ENCODE results near the gene RALGAPA1. TPM values are rescaled to one million over a fixed set of nuclear protein-coding genes. Genes with fewer than 3 reads are reported as not detected.

RALGAPA1 gene
- total and polyA plus RNA-seq, 2 of the 13 experiments (the other 11 are each of a cell fraction or from before 2014, with no cell fraction given): 65.0 to 89.2 TPM

DNA sequence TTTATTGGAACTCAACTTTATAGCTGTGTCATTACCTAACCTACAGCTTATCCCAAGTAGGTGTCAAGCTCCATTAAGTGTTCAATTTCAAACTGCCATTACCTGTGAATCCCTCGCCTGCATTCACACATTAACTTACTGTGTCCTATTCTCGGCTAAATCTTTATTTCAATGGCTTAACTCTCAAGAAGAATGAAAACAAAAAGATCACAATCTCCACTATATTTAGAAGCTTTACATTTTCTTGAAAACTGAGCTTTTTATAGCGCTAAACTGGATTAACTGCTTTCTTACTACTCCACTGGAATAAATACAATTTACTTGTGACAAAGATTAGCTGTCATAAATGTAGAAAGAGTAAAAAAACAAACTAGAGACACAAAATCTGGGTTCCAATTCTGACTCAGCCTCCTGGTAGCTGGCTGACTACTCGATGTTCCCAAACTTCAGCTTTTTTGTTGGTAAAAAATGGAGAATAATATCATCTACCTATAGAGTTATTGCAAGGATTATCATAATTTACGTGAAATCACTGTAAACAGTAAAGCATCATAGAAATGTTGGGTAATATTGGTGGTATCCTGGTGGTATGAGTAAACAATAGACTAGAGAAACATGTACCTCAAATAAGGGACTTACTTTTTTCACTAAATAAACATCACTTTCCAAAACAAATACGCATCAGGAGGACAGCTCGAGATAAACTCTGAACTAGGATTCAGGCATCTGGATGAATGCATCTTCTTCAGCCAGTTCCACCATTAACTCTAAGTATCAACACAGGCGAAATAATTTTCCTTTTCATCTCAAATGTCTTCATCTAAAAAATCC lies 1.7 kb downstream of the RALGAPA1 start (continued):
- TF ChIP-seq, protein P1, sequence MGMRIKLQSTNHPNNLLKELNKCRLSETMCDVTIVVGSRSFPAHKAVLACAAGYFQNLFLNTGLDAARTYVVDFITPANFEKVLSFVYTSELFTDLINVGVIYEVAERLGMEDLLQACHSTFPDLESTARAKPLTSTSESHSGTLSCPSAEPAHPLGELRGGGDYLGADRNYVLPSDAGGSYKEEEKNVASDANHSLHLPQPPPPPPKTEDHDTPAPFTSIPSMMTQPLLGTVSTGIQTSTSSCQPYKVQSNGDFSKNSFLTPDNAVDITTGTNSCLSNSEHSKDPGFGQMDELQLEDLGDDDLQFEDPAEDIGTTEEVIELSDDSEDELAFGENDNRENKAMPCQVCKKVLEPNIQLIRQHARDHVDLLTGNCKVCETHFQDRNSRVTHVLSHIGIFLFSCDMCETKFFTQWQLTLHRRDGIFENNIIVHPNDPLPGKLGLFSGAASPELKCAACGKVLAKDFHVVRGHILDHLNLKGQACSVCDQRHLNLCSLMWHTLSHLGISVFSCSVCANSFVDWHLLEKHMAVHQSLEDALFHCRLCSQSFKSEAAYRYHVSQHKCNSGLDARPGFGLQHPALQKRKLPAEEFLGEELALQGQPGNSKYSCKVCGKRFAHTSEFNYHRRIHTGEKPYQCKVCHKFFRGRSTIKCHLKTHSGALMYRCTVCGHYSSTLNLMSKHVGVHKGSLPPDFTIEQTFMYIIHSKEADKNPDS (CRISPR knock-in tag; IDR thresholded peaks at IDR 0.05): 0 out of 2 replicates have a peak, but pooled peaks have one; percentile 47
- TF ChIP-seq HHEX (CRISPR knock-in tag; IDR thresholded peaks at IDR 0.05) (peak; percentile 57; the same call in 1 of the 2 replicates), MED1 (CRISPR knock-in tag; IDR thresholded peaks at IDR 0.05) (peak; percentile 62), XBP1 (CRISPR knock-in tag; IDR thresholded peaks at IDR 0.05) (no peak), ZNF3 (CRISPR knock-in tag; IDR thresholded peaks at IDR 0.05) (peak; percentile 100), KDM4B (CRISPR knock-in tag; IDR thresholded peaks at IDR 0.05) (0 out of 2 replicates have a peak, but pooled peaks have one; percentile 19), ZNF839 (CRISPR knock-in tag; IDR thresholded peaks at IDR 0.05; ENCODE audit: borderline replicate concordance) (no peak), FOXP1 (IDR thresholded peaks at IDR 0.05) (peak; percentile 74; the same call in 1 of the 2 replicates), FOXP1 (CRISPR knock-in tag; IDR thresholded peaks at IDR 0.05) (peak; percentile 99), ARNT (IDR thresholded peaks at IDR 0.05) (no peak), NR2F6 (IDR thresholded peaks at IDR 0.05) (peak; percentile 47; the same call in 1 of the 2 replicates), NR2F6 (CRISPR knock-in tag; IDR thresholded peaks at IDR 0.05) (peak; percentile 73; the same call in 1 of the 2 replicates), ZNF761 (CRISPR knock-in tag; conservative IDR thresholded peaks at IDR 0.05) (0 out of 2 replicates have a peak, but pooled peaks have one; percentile 8), ZNF670 (CRISPR knock-in tag; IDR thresholded peaks at IDR 0.05; ENCODE audit: borderline replicate concordance) (peak; percentile 82), U2AF2 (IDR thresholded peaks at IDR 0.05; ENCODE audit: low read depth, low read length) (no peak), TBX3 (IDR thresholded peaks at IDR 0.05; ENCODE audit: borderline replicate concordance) (peak; percentile 64; the same call in 1 of the 2 replicates), ISL2 (CRISPR knock-in tag; IDR thresholded peaks at IDR 0.05) (peak; percentile 95), SP5 (CRISPR knock-in tag; IDR thresholded peaks at IDR 0.05; ENCODE audit: borderline replicate concordance, low read depth) (peak; percentile 63), KAT7 (CRISPR knock-in tag; IDR thresholded peaks at IDR 0.05; ENCODE audit: borderline replicate concordance) (peak; percentile 60; the same call in 1 of the 2 replicates), ZNF768 (CRISPR knock-in tag; IDR thresholded peaks at IDR 0.05) (no peak), SMYD3 (CRISPR knock-in tag; IDR thresholded peaks at IDR 0.05) (peak; percentile 85; the same call in 1 of the 2 replicates), TEAD3 (CRISPR knock-in tag; optimal IDR thresholded peaks at IDR 0.05; ENCODE audit: borderline replicate concordance) (peak; percentile 82), KDM5B (CRISPR knock-in tag; IDR thresholded peaks at IDR 0.05; ENCODE audit: borderline replicate concordance) (no peak), PHF21A (CRISPR knock-in tag; IDR thresholded peaks at IDR 0.05) (peak; percentile 41; the same call in 1 of the 2 replicates), GFI1 (CRISPR knock-in tag; IDR thresholded peaks at IDR 0.05; ENCODE audit: borderline replicate concordance) (peak; percentile 74; the same call in 1 of the 2 replicates), ZMYM3 (CRISPR knock-in tag; IDR thresholded peaks at IDR 0.05) (peak; percentile 84; the same call in 1 of the 2 replicates), FOXK2 (IDR thresholded peaks at IDR 0.05) (peak; percentile 85)
- TF ChIP-seq, protein P2, sequence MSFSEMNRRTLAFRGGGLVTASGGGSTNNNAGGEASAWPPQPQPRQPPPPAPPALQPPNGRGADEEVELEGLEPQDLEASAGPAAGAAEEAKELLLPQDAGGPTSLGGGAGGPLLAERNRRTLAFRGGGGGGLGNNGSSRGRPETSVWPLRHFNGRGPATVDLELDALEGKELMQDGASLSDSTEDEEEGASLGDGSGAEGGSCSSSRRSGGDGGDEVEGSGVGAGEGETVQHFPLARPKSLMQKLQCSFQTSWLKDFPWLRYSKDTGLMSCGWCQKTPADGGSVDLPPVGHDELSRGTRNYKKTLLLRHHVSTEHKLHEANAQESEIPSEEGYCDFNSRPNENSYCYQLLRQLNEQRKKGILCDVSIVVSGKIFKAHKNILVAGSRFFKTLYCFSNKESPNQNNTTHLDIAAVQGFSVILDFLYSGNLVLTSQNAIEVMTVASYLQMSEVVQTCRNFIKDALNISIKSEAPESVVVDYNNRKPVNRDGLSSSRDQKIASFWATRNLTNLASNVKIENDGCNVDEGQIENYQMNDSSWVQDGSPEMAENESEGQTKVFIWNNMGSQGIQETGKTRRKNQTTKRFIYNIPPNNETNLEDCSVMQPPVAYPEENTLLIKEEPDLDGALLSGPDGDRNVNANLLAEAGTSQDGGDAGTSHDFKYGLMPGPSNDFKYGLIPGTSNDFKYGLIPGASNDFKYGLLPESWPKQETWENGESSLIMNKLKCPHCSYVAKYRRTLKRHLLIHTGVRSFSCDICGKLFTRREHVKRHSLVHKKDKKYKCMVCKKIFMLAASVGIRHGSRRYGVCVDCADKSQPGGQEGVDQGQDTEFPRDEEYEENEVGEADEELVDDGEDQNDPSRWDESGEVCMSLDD (CRISPR knock-in tag; IDR thresholded peaks at IDR 0.05; ENCODE audit: borderline replicate concordance): peak; percentile 25; the same call in 1 of the 2 replicates
- TF ChIP-seq, protein P3, sequence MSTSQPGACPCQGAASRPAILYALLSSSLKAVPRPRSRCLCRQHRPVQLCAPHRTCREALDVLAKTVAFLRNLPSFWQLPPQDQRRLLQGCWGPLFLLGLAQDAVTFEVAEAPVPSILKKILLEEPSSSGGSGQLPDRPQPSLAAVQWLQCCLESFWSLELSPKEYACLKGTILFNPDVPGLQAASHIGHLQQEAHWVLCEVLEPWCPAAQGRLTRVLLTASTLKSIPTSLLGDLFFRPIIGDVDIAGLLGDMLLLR (CRISPR knock-in tag; IDR thresholded peaks at IDR 0.05): no peak
